Measurements from ENCODE around the gene KLK8.

Gene KLK8

GRCh38 chr19:50968716-50969412 lies 32.5 kb downstream of the KLK8 start:
- DNase-seq (ENCODE audit: extremely low read depth, low read depth): no peak
- no peak overlapping the region for H3K4me3 ChIP-seq (replicated peaks; ENCODE audit: low read depth, low read length)
- no peak for TF ChIP-seq CTCF (IDR thresholded peaks at IDR 0.05; ENCODE audit: low read depth, low read length, missing control alignments)

GRCh38 chr19:50967929-50968715 lies 33.3 kb downstream of the KLK8 start:
- TF ChIP-seq CTCF (IDR thresholded peaks at IDR 0.05; ENCODE audit: low read depth, low read length, missing control alignments): no peak
- no peak for DNase-seq (ENCODE audit: extremely low read depth, low read depth)

GRCh38 chr19:50964266-50964665 lies 37.1 kb downstream of the KLK8 start:
- H3K4me3 ChIP-seq (replicated peaks; ENCODE audit: low read depth, low read length): no peak overlapping the region
- no peak for DNase-seq (ENCODE audit: extremely low read depth, low read depth)
- TF ChIP-seq CTCF (IDR thresholded peaks at IDR 0.05; ENCODE audit: low read depth, low read length, missing control alignments): no peak

More at GRCh38 chr19:50967929-50968715, 33.3 kb downstream of the KLK8 start:
- no peak overlapping the region for H3K4me3 ChIP-seq (replicated peaks; ENCODE audit: low read depth, low read length)

- no peak for DNase-seq (ENCODE audit: extremely low read depth, low read depth)
- TF ChIP-seq CTCF (IDR thresholded peaks at IDR 0.05; ENCODE audit: low read depth, low read length, missing control alignments): no peak
- H3K4me3 ChIP-seq (replicated peaks; ENCODE audit: low read depth, low read length): no peak overlapping the region
These were observed 38.0 kb downstream of the KLK8 start for GRCh38 chr19:50963381-50963780.

- DNase-seq (ENCODE audit: extremely low read depth, low read depth): no peak
- H3K4me3 ChIP-seq (replicated peaks; ENCODE audit: low read depth, low read length): no peak overlapping the region
- no peak for TF ChIP-seq CTCF (IDR thresholded peaks at IDR 0.05; ENCODE audit: low read depth, low read length, missing control alignments)
These were observed 39.2 kb downstream of the KLK8 start for GRCh38 chr19:50962245-50962644.

GRCh38 chr19:50959731-50960500 lies 41.5 kb downstream of the KLK8 start:
- TF ChIP-seq CTCF (IDR thresholded peaks at IDR 0.05; ENCODE audit: low read depth, low read length, missing control alignments): no peak
- no peak for DNase-seq (ENCODE audit: extremely low read depth, low read depth)
- H3K4me3 ChIP-seq (replicated peaks; ENCODE audit: low read depth, low read length): no peak overlapping the region
